Activated CD8-positive, alpha-beta memory T cell treated with anti-CD3 and anti-CD28 coated beads for 36 hours (primary cell): ENCODE data around the gene TNS3. TPM values are rescaled to one million over a fixed set of nuclear protein-coding genes. Genes with fewer than 3 reads are reported as not detected.

ENCODE experiments used
- CTCF ChIA-PET: fragments of 350-600 bp; sonication (Branson Sonifier 250); formaldehyde crosslinking; loops from one replicate; lab custom pipeline; 2021; ENCODE audit warnings: antibody characterized with exemption; lab: Charles Lee
- POLR2A ChIA-PET: fragments of 350-600 bp; sonication (Branson Sonifier 250); formaldehyde crosslinking; loops from one replicate; lab custom pipeline; 2021; ENCODE audit warnings: antibody characterized with exemption; lab: Charles Lee
- total RNA-seq, 2 experiments: library from RNA; stranded (reverse); gene quantifications; one replicate each; pipeline ENCODE4 v1.2.3, GENCODE V29; 2021

TNS3 gene
- total RNA-seq, 2 experiments from 2014 or later: 1.4 to 2.0 TPM

- CTCF ChIA-PET: no interaction called here
These were observed 266.9 kb downstream of the TNS3 start for GRCh38 chr7:47314728-47315607.

GRCh38 chr7:47314248-47314647 lies 267.7 kb downstream of the TNS3 start:
- CTCF ChIA-PET: no interaction called here
- POLR2A ChIA-PET: no interaction called here

More at GRCh38 chr7:47314728-47315607, 266.9 kb downstream of the TNS3 start:
- POLR2A ChIA-PET: no interaction called here

DNA sequence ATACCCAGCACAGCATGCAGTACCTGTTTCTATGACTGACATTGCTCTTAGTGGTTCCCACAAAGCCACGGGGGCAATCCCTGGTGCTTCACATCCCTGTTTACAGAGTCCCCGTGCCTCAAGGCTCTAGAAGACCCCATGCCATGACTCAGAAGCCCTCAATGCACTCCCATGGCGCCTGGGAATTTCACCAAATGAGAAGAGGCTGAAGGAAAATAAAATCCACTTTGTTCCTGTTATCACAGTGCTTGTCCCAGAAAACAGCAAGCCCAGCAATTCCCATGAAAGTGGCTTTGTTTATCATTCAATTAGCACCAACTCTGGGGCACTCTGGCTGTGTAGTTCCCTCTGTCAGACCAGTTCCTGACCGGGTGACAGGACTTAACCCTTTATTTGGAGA lies 268.3 kb downstream of the TNS3 start:
- ChIA-PET POLR2A (no interaction called here), CTCF (no interaction called here)

GRCh38 chr7:47311891-47312290 lies 270.0 kb downstream of the TNS3 start:
- POLR2A ChIA-PET: no interaction called here
- CTCF ChIA-PET: no interaction called here

GRCh38 chr7:47310020-47310419 lies 271.9 kb downstream of the TNS3 start:
- ChIA-PET POLR2A (no interaction called here), CTCF (no interaction called here)

DNA sequence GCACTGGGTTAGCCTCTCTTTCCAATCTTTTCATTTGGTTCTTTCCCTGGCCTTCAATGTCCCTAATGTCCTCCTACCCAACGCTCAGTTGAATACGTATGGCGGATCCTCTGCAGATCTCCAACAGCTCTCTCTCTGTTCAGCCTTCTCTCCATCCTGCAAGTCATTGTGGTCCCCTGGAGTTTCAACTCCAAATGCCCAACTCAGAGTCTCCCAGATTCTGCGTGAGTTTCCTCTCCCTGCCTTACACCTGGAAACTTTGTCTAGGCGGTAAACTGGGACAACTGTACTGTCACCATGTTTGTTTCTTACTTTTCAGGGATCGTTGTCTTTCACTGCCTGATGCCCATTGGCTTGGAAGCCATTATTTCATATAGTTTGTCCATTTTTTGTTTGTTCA lies 273.1 kb downstream of the TNS3 start:
- CTCF ChIA-PET: no interaction called here
- POLR2A ChIA-PET: no interaction called here

DNA sequence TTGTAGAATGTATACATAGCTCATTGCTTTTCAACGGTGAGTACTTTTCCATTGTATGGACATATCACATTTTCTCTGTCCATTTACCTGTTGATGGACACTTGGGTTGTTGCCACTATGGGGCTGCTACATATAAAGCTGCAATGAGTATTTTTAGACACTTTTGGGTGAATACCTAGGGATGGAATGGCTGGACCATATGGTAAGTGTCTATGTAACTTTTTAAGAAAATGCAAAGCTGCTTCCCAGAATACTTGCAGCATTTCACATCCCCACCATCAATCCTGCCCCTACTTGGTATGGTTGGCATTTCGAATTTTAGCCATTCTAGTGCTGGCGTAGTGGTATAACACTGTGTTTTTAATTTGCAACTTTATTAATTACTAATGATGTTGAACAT lies 274.6 kb downstream of the TNS3 start:
- ChIA-PET CTCF (no interaction called here), POLR2A (no interaction called here)

DNA sequence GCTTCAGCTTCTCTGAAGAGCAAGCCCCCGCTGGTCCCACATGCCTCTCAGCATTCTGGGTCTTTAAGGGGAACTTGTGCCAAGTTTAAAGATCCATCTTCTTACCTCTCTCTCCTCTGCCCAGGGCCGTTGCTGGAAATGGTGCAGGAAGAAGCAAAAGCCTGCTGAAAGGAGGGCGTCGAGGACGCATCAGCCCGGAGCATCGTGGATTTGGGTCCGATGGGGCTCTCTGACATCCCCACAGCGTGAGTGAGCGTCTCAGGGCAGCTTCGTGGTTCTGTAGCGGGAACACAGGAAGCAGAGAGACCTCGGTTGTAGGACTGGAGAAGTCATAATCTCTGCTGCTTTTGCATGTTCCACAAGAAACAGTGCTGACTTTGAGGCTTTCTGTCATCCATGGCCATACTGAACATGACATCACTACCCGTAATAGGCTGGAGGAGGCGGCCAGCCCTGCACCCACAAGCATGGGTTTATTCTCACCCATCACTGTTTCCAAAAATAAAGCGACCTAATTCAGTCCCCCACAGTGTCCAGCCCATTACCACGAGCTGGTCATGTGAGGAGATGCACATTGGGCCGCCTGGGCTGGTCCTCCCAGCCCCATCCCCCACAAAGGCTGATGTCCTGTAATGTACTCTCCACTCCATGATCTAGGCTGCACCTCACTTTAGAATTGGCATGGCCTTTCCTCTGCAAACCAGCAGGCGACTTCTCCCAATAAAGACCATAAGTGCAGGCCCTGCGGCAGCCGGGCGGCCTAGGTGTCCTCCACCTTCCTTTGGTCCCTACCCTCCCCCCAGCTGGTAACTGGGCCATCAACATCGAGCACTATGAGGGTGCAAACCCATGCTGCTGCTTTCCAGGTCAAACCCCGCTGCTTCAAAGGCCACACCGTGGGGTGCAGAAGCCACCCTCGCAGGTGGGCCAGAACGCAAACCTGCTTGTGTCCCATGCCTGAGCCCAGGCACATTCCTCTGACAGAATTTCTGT lies 276.9 kb downstream of the TNS3 start:
- POLR2A ChIA-PET: no interaction called here
- CTCF ChIA-PET: no interaction called here

DNA sequence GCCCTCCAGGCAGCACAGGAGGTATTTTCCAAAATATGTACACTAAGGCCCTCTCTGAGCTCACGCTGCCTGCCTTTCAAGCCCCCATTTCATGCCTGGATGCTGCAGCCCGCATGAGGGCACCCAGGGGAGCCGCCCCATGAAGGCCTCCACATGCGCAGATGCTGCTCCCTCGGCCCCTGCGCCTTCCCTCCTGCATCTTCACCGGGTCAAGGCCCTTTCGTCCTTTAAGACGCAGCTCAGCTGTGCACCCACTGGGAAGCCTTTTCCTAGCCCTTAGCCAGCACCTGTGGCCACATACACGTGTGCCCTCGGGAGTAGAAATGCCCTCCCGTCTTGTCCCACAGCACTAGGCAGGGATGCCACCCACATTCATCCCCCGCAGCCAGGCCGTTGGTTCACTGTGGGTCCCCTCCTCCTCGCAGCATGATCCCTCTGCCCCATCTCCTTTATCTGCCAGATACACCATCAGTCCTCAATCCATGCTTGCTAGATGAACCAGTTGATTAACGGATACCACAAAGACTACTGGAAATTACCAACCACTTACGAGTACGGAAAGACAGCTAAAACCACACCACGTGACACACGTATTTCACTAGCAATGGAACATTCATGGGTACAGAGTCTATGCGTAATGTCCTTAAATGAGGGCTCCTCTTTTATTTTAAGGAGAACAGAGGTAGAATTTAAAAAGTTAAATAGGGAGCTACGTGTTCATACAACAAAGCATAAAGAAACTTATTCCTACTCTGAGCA lies 278.0 kb downstream of the TNS3 start:
- ChIA-PET CTCF (no interaction called here), POLR2A (no interaction called here)

DNA sequence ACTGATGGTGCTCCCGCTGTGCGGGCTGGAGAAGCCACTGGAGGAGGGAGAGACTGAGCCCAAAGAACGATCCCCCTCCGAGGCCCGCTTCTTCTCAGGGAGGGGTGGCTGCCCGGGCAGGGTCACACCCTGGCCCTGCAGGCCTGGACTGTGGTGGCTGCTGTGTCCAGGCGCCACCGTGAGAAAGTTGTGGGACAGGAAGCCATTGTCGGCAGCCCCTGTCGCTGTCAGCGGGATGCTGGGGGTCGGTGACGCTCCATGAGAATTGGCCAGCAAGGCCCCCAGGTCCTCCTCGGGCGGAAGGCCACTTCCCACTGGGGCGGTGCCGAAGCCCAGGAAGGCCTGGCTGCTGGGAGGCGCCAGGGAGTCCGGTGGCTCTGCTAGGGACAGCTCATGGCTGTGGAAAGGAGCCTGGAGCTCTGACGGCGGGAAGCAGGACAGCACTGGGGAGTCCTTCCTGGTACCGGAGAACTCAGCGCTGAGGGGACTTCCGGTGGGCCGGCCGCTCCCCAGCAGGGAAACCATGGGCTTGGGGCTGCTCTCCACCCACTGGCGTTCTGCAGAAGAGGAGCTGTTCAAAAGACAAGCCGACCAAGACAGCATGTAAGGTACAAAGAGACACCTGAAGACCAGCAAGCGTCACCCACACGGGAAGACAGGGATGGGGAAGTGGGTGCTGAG lies 278.8 kb downstream of the TNS3 start:
- POLR2A ChIA-PET: no interaction called here

DNA sequence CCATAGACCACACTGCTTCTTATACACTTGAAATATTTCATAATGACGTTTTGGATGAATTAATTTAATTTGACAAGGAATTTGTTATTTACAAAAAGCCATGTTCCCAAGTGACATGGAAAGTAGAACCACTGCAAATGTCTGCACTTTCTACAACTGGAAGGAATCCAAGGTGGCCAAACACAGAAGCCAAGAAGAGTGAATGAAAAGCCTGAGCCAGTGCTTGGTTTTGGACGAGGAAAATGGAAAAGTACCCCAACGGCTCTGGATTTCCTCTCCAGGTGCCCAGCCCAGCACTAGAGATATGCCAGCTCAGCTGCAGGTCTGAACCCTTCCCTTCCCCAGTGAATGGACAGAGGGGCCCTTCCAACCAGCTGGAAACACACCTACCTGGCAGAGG lies 279.4 kb downstream of the TNS3 start:
- CTCF ChIA-PET: no interaction called here
- POLR2A ChIA-PET: no interaction called here

More for the DNA sequence above, 278.8 kb downstream of the TNS3 start:
- CTCF ChIA-PET: no interaction called here

DNA sequence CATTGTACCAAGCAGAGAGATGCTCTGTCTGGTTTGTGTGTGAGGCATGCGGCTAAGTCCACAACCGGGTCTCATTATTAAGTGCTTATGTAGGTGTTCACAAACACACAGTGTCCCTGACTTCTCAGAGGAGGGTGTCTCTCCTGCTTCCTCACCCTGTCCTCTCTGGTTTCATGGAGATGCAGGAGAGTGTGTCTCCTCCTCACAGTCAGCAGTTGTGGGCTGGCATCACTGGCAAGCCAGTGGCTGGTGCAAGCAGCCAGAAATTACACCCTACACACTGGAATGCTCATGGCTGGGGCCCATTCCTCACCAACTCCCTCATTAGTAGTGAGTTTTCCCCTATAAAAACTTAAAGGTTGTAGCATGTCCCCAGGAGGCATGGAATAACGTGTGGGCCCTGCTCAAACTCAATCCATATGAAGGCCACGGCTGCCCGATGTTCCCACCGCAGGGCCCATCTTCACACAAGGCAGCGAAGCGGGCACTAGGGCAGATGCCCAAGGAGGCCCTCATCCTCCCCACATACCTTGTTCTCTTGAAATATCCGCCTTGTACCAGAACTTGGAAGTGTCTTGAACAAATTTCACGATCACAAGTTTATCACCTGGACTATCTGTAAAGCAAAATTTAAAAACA lies 280.1 kb downstream of the TNS3 start:
- ChIA-PET CTCF (no interaction called here), POLR2A (no interaction called here)

DNA sequence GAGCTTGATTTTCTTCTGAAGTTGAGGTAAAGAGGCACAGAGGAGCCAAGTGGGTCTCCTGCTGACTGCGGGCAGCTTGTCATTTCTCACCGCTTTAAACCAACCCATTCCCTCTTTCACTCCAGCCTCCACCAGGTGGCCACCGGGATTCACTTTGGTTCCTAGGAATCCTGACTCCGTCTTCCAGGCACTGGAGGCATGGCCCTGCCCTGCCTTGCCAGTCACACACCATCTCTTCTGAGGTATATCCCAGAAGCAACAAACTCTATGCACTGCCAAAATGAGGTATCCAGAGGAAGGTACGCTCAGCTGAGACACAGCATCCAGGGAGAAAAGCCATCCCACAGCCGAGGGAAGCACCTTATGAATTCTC lies 280.8 kb downstream of the TNS3 start:
- POLR2A ChIA-PET: no interaction called here
- CTCF ChIA-PET: no interaction called here

- CTCF ChIA-PET: no interaction called here
- POLR2A ChIA-PET: no interaction called here
These were observed 281.3 kb downstream of the TNS3 start for GRCh38 chr7:47300472-47301104.

DNA sequence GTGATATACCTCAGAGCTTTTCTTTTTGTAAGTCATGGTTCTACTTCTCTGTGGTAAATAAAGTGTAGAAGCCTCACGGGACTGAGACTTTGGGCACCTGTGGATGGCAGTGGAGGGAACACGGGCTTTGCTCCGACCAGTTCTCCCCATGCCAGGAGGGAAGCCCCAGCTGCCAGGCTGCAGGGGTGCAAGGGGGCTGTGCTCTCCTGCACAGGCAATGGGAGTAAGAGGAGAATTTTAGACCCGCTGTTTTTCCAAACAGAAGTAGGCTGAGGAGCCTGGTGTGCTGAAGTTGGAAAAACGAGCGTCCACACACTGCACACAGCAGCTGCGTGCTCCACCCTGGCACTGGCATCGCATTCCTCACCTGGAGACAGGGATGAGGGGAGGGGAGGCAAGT lies 282.4 kb downstream of the TNS3 start:
- ChIA-PET POLR2A (no interaction called here), CTCF (interaction anchor here (0.8 kb wide), 1 partner anchor 11 kb away, joined by 3 read pairs; no protein-coding TSS in a partner anchor)

GRCh38 chr7:47298636-47299035 lies 283.3 kb downstream of the TNS3 start:
- POLR2A ChIA-PET: interaction anchor here (0.5 kb wide), 1 partner anchor 36 kb away, joined by 3 read pairs; no protein-coding TSS in a partner anchor
- CTCF ChIA-PET: no interaction called here

DNA sequence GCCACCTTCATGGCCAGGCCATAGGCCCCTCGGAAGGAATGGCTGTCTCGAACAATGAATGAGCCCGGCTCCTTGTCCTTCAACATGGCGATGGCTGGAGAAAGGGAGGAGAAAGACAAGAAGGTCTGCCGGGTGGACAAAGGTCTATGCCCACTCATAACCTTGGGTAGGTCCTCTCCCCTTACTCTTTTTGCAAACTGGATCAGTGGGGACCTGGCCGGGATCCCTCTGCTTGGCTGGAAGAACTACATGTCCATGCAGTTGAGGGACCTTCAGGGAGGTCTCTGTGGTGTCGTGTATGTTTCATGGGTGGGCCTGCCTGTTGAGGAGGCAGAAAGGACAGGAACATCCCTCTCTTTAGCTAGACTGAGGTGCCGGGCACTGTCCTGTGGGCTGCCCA lies 284.8 kb downstream of the TNS3 start:
- CTCF ChIA-PET: no interaction called here
- POLR2A ChIA-PET: no interaction called here

- CTCF ChIA-PET: no interaction called here
- POLR2A ChIA-PET: no interaction called here
These were observed 286.3 kb downstream of the TNS3 start for GRCh38 chr7:47295606-47296005.
